GM12801 (cell line): ENCODE results near the gene ITPR1.

ENCODE experiments used
- TF ChIP-seq, protein P1 (sequence below): IDR thresholded peaks from one replicate; pipeline ENCODE4 v1.5.1; 2011; ENCODE audit warnings: control low read depth; ENCODE audit not compliant: insufficient read length; ENCODE audit errors: extremely low read depth

Gene ITPR1

DNA sequence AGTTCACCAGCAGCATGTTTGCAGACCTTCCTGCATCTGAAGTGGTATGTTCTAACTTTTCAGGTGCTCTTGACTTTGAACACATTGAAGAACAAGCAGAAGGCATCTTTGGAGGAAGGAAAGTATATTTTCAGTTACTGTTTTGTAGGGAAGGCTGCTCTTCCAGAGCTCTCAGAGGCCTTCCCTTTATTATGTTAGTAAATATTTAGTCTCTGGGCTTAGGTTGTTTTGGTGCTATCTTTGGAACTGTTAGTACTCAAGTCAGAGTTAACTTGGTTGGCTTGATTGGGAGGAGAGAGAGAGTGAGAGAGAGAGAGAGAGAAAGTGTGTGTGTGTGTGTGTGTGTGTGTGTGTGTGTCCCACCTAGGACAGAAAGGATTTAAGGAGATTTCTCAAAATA lies 188.2 kb downstream of the ITPR1 start:
- TF ChIP-seq, protein P1, sequence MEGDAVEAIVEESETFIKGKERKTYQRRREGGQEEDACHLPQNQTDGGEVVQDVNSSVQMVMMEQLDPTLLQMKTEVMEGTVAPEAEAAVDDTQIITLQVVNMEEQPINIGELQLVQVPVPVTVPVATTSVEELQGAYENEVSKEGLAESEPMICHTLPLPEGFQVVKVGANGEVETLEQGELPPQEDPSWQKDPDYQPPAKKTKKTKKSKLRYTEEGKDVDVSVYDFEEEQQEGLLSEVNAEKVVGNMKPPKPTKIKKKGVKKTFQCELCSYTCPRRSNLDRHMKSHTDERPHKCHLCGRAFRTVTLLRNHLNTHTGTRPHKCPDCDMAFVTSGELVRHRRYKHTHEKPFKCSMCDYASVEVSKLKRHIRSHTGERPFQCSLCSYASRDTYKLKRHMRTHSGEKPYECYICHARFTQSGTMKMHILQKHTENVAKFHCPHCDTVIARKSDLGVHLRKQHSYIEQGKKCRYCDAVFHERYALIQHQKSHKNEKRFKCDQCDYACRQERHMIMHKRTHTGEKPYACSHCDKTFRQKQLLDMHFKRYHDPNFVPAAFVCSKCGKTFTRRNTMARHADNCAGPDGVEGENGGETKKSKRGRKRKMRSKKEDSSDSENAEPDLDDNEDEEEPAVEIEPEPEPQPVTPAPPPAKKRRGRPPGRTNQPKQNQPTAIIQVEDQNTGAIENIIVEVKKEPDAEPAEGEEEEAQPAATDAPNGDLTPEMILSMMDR, result no peak

DNA sequence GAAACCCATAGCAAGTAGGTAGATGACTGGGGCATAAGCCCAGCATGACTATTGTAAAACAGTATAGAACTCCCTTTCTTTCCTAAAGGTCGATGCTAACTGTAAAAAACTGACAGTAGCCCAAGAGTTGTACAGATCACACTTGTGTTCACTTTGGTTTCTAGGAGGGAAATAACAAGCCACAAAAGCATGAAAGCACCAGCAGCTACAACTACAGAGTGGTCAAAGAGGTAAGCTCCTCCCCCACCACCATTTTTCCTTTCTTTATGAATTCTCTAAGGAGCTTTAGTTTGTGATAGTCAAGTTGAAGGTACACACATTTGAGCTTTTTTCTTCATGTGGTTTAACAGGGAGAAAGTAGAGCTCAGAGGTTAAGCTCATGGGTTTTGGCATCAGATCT lies 191.0 kb downstream of the ITPR1 start:
- TF ChIP-seq, protein P1, result no peak

DNA sequence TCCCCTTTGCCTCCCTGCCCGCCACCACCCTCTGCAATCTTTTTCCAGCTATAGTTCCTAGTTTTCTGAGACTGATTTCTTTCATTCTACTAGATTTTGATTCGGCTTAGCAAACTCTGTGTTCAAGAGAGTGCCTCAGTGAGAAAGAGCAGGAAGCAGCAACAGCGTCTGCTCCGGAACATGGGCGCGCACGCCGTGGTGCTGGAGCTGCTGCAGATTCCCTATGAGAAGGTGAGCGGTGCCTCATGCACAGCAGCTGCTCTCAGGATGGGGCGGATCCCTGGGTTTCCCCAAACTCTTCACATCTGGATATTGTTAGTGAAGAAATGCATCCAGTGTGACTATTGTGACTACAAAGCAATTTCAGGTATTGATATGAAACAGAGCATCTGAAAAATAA lies 191.8 kb downstream of the ITPR1 start:
- TF ChIP-seq, protein P1, result no peak

DNA sequence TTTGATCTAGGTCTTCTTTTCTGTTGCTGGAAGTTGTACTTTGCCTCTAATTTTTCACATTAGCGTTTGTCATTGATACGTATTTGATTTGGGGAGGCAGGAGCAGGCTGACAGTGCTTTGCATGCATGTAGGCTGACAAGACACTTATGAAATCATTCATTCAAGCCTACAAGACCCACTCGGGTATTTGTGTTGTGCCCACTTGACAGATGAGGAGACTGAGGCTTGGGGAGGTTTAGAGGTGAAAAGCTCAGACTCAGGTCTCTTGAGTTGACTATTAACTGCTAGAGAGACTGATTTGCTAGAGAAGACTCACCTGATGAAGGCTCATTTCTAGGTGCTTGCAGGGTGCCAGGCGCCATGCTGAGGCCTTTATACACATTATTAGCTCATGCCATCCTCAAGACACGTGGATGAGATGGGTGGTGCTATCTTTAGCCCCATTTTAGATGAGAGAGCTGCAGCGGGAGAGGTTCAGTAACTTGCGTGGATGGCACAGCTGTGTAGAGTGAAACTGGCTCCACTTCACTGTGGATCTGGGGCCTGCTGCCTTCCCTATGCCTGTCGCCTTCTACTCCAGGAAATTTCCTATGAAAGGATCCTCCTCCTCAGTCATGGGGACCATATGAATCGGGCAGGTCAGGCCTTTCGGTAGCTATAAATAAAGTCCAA lies 192.7 kb downstream of the ITPR1 start:
- TF ChIP-seq, protein P1, result no peak

DNA sequence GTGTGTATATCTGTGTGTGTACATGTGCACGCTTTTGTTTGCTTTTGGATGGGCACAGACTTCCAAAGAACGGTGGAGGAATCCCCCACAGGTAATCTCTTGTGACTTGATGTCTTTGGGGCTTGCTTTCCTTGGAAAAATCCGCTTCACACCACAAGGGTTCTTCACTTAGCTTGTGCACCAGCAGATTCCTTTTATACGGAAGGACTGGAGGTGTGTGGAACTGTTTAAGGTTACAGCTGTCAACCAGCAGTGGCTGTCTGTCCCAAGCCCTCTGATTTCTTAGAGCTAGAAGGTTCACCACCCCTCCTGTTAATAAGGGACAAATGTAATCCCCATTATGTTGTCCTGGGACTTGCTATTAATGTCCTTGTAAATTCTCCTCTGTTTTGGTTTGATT lies 193.5 kb downstream of the ITPR1 start:
- TF ChIP-seq, protein P1, result no peak

DNA sequence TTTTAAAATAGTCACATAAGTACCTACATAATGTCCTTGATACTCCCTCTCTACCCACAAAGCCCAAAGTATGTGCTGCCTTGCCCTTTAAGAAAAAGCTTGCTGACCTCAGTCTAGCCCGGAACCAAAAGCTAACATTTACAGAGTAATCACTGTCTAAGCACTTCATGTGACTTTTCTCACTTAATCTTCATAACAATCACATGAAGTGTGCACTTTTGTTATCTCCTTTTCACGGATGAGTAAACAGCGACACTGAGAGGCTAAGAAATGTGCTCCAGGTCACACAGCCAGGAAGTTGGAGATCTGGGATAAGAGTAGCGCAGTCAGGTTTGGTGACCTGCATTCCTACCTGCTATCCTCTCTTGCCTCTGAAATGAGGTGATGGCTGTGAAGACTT lies 194.0 kb downstream of the ITPR1 start:
- TF ChIP-seq, protein P1, result no peak

DNA sequence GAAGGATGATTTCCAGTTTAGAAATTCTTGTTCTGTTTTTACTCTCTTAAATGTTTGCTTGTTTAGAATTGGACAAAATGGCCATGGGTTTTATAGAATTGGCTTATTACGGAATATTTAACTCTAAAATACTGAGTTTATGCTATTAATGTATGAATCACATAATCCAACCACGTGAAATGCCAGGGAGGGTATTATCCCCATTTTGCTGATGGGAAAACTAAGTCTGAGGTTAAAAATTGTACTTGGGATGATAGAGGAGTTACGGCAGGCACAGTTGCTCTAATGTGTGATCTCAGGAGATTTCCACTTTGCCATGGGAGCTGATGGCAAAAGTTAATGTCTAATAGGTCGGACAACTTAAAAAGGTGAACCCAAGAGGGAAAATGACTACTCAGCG lies 194.4 kb downstream of the ITPR1 start:
- TF ChIP-seq, protein P1, result no peak
